A549 (cell line): ENCODE results near the gene ATP11A.

Experiments used
- CHD4 ChIP-seq: fragments of 200-600 bp; sonication (generic); IDR thresholded peaks from 2 replicates; pipeline ENCODE4 v1.6.1; 2016; ENCODE audit warnings: antibody characterized with exemption, mild to moderate bottlenecking, borderline replicate concordance
- CTCF ChIP-seq: fragments of >200 bp; sonication (Bioruptor Twin); formaldehyde crosslinking; IDR thresholded peaks from 3 replicates; pipeline ENCODE4 v1.5.1; 2016
- JUN ChIP-seq, 2 experiments: fragments of >200 bp; sonication (Bioruptor Twin); formaldehyde crosslinking; IDR thresholded peaks; 2 replicates in 1 of 2; 3 replicates in 1 of 2; pipeline ENCODE4 v1.6.1; 2016 to 2017
- MYC ChIP-seq: IDR thresholded peaks from 2 replicates; pipeline ENCODE4 v1.6.1; 2012; ENCODE audit warnings: mild to moderate bottlenecking, inconsistent platforms, low read length, improper control_type of control experiment, borderline replicate concordance
- PBX3 ChIP-seq: IDR thresholded peaks from 2 replicates; pipeline ENCODE4 v1.6.1; 2012
- POLR2A ChIP-seq: IDR thresholded peaks from 2 replicates; pipeline ENCODE4 v1.6.1; 2012; ENCODE audit warnings: mild to moderate bottlenecking, low read length

GRCh38 chr13:112713517-112714253 lies 23.8 kb downstream of the ATP11A start:
- TF ChIP-seq PBX3 (no peak), CTCF (no peak), POLR2A (no peak), JUN (IDR thresholded peaks at IDR 0.05) (no peak), CHD4 (no peak), MYC (no peak)
